Ecto neural progenitor cell (in vitro differentiated cells): ENCODE data around the gene COQ2.
"Not testable (repeated sequence)": the region's sequence is repeated elsewhere in the genome, so short reads cannot be mapped to it uniquely, and the experiment has no call there.

Experiments used
- DNase-seq: peaks from one replicate; pipeline ENCODE4 v3.0.0-alpha.2; 2018; ENCODE audit warnings: low spot score

The COQ2 gene

DNA sequence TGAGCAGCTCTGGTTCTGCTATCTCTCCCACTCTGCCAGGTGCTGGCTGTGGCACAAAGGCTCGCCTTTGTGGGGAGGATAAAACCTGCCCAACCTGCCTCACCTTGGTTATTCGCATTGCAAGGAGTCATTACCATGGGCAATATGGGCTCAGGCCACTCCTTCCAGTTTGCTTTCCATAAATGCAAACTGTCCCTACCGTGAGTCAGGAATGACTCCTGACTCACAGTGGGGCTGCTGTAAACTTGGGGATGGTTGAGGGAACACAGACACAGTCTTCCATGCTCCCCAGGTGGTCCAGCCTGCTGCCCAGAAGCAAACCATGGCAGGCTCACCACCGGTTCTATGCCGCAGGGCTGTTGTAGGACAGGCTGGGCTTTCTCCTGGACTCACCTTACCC, 36.1 kb downstream of the COQ2 start:
- no peak for DNase-seq

DNA sequence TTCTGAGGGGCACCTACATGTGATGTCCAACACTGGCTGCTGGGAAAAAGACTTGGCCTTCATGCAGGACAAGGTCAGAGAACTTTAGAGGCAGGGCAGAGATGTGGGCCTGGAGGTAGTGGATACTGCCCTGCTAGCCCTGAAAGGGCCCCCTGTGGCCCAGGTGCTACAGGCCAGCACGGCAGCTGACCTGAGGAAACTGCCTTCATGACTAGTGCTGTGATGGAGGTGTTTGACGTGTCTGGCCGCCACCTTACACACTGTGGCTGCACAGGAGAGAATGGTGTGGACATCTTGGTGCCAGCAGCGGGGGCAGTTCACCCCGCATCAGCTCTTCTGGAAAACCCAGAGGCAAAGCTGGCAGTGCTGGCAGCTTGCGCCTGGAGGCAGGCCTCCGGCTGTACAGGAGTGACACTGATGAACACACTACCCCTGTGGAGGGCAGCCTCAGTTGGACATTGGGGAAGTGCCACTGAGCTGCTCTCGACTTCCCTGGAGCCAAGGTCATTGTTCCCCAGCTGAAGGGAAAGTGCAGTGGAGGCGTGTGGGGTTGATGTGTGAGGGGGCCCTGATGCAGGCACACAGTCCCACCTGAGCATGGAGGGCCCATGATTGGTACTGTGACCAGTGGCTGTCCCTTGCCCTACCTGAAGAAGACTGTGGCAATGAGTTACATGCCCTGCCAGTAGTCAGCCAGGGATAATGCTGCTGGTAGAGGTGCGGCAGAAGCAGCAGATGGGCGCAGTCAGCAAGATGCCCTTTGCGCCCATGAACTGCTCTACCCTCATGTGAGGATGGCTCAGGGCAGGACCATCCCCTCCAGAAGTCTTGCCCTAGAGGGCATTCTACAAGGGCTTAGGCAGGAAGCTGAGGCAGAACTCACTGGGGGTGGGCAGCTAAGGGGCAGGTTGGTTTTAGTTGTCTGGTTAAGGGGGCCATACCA, 36.9 kb downstream of the COQ2 start:
- DNase-seq: no peak

DNA sequence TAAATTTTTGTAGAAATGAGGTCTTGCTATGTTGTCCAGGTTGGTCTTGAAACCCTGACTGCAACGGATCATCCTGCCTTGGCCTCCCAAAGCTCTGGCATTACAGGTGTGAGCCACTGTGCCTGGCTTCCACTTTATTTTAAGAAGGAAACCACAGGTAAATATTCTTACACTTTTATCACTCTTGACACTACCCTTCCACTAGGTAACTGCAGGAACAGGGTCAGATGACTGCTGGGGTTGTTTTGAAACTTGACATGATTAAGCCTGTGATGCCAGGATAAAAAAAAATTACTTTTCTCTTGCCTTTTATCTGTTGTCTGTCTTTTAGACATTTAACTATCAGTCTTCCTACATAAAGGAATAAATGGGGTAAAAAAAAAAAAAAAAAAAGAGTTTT, 43.5 kb downstream of the COQ2 start:
- DNase-seq: no peak

DNA sequence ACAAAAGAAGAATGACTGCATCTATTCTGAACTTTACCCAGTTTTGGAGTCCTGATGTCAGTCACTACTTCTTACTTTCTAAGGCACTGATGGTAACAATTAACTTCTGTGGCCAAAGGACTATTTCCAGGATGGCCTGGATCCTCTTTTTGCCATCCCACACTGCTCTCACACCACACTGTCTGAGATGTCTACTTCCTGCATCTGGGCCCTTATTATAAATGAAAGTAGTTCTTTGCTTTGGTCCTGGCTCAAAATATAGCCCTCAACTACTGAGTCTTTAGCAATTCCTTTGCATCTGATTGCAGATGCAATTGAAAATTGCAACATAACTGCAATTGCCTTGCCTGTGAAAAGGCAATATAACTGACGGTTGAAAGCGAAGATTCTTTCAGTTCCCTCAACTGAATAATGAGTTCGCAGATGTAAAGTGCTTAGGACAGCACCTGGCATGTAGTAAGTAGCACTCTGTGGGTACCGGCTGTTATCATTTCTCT, 44.2 kb downstream of the COQ2 start:
- no peak for DNase-seq

DNA sequence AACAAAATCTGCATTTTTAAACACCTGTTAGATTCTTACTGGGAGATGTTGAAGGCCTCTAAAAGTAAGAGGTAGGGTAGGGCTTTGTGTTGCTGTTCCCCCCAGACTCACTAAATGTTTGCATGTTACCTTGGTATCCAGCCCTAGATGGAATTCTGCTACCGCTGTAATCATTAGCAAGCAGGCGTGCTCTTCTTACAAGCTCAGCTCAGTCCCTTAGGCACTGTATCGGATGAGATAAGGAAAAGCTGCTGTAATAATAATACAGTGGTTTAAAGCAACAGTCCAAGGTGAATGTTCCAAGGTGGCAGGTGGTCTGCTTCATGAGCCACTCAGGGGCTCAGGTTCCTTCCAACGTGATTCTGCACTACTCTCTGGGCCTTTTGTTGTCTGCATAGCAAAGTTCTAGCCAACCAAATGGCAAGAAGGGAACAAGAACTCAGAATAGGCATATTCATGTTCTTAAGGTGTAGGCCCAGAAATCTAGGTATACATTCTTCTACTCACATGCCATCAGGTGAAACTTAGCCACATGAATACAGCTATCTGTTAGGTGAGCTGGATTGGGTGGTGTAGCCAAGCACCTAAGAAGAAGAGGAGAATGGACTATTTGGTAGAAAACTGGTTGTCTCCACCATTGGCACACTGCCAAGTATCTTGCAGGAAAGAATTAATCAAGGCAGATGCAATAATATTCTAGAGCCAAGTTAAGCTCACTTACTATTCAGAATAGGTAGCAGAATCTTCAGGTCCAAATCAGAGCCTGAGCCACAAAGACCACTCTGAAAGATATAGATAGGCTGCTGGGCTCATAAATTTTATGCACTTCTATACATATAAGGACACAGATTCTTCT, 46.0 kb downstream of the COQ2 start:
- no peak for DNase-seq

DNA sequence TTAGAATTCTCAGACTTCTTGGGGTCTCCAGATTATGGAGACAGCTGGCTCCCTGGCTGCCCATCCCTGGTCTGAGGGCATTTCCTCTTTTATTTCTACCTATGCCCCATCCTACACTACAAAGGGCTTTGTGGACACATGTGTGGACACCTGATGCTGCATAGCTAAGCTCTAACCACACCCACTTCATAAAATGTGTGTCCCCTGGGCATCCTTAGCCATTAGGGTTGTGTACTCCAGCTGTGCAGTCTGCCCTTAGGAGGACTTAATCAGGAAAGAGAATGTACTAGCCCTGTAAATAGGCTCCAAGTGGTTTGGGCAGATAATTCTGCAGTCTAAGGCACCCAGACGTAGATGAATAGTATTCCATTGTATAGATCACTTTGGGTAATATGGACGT, 47.0 kb downstream of the COQ2 start:
- no peak for DNase-seq

DNA sequence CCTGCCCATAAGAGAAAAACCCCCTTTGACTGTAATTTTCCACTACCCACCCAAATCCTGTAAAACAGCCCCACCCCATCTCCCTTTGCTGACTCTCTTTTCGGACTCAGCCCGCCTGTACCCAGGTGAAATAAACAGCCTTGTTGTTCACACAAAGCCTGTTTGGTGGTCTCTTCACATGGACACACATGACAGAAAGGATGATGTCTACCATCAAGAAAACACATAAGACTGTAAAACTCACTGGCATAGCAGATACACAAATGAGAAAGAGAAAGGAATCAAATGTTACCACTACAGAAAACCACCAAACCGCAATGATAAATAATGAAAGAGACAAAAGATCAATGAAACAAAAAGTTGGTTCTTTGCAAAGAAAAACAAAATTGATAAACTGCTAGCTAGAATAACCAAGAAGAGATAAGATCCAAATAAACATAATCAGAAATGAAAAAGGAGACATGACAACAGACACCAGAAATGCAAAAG, 48.9 kb downstream of the COQ2 start:
- not testable (repeated sequence) for DNase-seq

DNA sequence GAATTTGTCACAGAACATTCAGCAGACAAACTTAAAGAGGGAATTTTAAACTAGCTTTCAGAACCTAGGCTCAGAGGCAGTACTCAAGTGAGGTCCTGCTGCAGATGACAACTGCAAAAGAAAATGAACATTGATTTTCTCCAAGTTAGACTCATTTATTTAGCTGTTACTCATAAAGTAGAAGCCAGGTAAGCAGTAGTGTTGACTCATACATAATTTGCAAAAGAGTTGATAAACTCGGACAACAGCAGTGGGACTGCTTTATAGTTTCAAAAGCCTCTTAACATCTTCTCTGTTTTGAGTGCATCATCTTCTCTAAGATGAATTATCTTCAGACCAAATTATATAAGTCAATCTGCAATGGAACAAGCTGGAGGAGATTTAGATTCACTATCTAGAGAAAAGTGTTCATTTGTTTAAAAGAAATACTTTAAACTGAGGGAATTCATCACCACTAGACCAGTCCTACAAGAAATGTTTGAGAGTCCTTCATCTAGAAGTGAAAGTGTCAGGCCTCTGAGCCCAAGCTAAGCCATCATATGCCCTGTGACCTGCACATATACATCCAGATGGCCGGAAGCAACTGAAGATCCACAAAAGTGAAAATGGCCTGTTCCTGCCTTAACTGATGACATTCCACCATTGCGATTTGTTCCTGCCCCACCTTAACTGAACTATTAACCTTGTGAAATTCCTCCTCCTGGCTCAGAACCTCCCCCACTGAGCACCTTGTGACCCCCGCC, 49.5 kb downstream of the COQ2 start:
- DNase-seq: no peak

DNA sequence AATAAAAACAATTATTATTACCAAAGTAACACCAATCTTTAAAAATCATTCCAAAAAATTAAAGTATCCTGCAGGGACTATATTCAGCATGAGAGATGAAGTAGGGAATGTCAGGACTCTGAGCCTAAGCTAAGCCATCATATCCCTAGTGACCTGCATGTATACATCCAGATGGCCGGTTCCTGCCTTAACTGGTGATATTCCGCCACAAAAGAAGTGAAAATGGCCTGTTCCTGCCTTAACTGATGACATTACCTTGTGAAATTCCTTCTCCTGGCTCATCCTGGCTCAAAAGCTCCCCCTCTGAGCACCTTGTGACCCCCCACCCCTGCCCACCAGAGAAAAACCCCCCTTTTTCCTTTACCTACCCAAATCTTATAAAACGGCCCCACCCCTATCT, 50.2 kb downstream of the COQ2 start:
- DNase-seq: not testable (repeated sequence)

DNA sequence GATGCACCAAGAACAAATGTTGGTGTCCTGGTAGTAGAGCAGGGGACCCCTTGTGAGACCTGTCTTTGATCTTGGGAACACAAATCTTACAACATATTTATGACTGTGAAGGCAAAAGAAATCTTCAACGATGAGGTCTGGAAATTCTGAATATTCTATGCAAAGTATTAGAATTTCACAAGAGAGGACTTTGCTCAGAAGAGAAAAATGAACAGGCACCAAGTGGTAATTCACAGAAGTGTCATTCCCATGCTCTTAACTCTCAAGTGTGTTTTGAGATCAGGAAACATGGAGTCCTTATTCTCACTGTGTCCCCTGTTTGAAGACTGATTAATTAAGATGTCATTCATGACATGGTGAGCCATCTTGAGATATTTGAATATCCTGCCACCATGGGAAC, 52.5 kb downstream of the COQ2 start:
- DNase-seq: no peak

DNA sequence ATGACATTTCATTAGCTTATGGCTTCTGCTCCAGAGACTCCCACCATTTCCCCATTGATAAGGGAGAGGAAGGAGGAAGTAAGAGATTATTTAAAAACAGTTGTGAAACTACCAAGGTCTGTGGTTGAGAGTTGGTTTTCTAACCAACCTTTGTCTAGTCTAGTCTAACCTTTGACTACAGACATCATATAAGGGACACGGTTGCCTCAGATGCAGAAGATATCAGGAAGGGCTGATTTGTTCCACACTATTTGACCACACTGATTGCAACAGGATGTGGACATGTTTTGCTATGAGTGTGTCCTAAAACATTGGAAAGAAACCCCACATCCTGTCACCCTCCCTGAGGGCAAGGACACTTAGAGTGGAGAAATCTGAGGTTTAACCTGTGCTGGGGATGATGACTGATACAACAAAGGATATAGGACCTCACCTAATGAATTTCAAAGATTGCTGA, 53.0 kb downstream of the COQ2 start:
- DNase-seq: no peak

DNA sequence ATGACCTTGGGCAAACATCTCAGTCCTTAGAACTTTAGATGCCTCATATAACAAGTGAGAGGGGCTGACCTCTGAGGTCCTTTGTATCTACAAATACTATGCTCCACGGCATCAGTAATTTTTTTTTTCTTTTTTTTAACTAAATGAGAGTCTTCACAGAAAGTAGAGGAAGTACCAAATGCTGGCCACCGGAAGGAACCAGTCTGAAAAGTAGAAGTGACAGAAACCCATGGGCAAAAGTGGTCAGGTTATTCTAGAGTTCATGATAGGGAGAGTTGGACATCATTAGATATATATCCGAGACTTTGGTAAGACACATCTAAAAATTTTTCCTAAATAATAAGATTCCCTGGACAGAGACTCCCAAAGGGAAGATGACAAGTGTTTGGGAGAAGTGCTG, 53.7 kb downstream of the COQ2 start:
- DNase-seq: no peak

DNA sequence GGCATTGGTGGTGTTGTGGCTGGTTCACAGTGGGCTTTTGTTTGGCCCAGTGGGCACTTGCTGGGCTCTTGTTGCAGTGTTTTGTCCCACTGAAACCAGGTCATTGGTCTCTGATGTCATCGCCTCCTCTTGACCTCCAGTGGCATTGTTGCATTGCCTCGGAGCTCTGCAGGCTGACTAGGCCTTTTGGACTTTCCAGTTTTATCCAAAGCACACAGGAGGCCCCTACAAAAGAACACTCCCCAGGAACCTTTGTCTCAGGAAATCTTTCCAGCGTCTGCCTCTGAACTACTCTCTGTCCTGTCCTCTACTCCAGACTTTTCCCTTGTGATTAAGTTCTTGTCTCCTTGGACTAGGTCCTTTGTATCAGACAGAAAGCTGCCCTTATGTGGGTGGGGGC, 54.8 kb downstream of the COQ2 start:
- no peak for DNase-seq

DNA sequence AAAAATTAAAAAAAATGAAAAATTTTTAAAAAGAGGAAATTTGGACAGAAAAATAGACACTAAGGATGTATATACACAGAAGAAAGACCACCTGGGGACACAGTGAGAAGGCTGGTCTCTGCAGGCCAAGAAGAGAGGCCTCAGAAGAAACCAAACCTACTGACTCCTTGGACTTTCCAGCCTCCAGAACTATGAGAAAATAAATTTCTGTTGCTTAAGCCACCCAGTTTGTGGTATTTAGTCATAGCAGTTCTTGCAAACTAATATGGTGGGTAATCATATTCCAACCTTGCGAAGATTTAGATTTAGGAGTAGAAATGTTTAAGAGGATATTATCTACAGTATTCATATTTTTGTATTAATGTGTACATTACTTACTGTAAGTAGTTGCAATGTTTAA, 56.4 kb downstream of the COQ2 start:
- DNase-seq: no peak

DNA sequence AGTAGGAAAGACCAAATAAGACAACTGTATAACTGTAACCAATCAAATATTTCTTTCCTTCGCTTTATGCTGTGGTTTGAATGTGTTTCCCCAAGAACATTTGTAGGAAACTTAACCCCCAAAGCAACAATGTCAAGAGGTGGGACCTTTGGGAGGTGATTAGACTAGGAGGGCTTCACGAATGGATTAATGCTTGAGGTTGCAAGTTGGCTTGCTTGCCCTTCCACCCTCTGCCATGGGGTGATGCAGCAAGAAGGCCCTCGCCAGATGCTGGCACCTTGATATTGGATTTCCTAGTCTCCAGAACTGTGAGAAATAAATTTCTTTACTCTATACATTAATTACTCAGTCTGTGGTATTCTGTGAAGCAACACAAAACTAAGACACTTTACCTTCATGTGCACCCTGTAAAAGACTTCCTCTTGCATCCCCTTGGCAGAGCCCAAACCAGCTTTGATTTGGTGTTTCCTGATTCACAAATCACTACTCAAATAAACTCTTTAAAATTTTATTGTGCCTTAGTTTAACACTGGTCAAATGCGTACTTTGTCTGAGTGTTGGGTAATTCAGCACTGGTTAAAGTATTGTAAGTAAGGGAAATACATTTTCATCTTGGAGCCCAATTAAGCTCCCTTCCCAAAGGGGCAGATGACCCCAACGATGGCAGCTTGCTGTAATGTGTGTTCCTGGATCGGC, 59.9 kb downstream of the COQ2 start:
- no peak for DNase-seq

DNA sequence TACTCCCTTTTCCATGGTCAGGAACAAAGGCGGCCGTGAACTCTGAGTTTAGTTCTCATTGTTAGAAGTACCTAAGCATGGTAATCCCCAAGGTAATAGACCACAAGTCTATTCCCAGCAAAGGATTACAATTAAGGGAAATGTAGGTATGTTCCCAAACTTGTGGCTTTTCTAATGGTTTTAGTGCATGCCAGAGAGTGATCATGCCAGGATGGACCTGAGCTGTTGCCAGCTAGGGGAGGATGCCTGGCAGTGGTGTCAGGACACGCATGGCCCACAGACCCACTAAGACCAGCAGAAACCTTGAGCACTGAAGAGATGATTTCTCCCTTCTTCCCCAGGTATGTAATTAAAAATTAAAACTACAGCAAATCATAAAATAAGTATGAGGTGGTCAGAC, 60.8 kb downstream of the COQ2 start:
- DNase-seq: no peak

DNA sequence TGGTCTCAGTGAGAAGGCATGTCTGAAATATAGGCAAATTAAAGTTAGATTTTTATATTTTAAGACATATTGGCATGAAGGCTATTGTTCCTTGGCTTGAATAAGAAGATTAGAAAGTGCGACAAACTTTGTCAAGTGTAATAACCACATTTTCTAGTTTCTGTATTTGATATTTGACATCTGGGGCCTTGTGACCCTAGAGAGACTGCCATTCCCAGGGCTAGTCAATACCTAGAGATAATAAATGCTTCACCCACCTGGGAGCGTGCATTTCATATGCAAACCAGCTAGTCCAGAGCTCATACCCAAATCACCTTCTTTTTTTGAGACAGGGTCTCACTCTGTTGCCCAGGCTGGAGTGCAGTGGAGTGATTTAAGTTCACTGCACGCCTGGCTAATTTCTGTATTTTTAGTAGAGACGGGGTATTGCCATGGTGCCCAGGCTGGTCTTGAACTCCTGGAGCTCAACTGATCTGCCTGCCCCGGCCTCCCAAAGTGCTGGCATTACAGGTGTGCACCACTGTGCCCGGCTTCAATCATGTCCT, 62.6 kb downstream of the COQ2 start:
- DNase-seq: no peak

DNA sequence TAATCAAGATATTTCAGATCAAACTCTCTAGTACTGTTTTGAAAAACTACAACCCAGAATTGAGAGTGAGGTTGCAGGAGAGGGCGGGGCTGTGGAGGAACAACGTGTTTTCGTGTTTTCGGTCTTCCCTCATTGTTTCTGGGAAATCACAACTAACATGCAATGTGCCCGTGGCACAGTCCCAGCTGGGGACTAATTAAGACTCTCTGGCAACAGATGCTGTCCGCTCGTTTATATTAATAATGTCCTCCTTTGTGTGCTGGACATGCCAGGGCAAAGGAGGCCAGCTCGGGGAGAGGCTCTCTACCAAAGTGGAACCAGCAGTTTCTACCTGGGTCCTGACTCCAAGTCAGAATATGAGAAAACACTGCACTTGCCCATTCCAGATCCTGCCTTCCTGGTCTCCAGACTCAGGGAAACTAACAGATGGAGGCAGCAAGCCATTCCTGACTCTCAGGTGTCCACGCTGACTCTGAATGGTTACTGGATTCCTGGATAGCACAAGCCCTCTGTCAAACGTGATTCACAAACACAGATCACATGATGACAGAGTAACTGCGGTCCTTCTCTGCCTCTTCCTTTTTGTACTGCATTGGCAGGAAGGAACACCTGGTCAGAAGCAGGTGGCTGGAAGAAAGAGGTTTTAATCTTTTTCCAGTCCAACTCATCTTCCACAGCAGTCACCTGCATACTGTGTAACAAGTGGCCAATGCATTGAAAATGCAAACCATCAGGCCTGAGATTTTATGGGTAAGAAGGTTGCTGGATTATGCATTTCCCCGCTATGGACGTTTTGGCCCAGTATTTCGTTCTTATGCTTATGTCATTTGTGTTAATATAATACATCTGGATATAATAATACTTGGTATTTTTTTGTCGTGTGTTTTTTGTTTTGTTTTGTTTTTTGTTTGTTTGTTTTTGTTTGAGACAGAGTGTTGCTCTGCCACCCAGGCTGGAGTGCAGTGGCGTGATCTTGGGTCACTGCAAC, 65.0 kb downstream of the COQ2 start:
- no peak for DNase-seq

DNA sequence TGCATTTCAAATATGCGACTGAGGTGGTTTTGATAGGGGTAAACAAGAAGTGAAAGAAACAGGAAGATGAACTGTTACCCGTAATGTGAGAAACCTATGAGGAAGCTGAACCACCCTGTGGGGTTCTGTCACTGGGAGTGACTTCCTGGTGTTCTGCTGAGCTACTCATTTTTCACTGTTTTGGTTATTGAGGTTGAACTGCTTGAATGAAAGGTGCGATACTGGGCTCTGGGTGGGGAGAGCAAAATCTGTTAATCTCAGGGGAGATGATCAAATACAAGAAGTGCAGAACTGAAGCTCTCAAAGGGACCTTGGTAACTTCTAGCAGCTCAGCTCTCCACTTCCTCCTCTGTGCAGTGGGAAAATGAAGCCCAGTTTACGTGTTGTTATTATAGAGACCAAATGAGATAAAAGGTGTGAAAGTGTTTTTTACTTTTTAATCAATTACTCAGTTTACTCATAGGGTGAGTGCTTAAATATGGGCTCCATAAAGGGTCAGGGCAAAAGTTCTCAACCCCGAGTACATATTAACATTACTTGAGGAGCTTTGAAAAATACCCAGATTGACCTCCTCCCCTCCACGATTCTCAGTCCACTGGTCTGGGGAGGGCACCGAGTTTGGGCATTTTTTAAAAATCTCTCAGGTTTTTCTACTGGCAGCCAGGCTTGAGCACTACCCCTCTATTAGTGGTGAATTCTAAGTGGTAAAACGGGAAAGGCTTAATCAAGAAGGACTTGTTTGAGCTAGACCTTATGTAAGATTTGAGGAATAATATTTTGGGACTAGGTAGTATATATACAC, 66.7 kb downstream of the COQ2 start:
- DNase-seq: no peak
